Glutamatergic neuron (in vitro differentiated cells): ENCODE results near the gene UBR1. TPM values are rescaled to one million over a fixed set of nuclear protein-coding genes. Genes with fewer than 3 reads are reported as not detected.
"Not testable (repeated sequence)": the region's sequence is repeated elsewhere in the genome, so short reads cannot be mapped to it uniquely, and the experiment has no call there.

Experiments
- DNase-seq: peaks from one replicate; pipeline ENCODE4 v3.0.0; 2022
- H3K27ac Mint-ChIP-seq: one replicate; pipeline ENCODE4 v1.8.0; 2020; ENCODE audit warnings: mild to moderate bottlenecking, mixed read lengths, inconsistent platforms; ENCODE audit not compliant: unreplicated experiment
- H3K27me3 Mint-ChIP-seq: one replicate; pipeline ENCODE4 v1.8.0; 2020; ENCODE audit warnings: mild to moderate bottlenecking, moderate library complexity, mixed read lengths, inconsistent platforms; ENCODE audit not compliant: unreplicated experiment
- H3K36me3 Mint-ChIP-seq: one replicate; pipeline ENCODE4 v1.8.0; 2020; ENCODE audit warnings: mild to moderate bottlenecking, mixed read lengths, inconsistent platforms; ENCODE audit not compliant: unreplicated experiment
- H3K4me1 Mint-ChIP-seq: one replicate; pipeline ENCODE4 v1.8.0; 2020; ENCODE audit warnings: mild to moderate bottlenecking, low read depth, mixed read lengths, inconsistent platforms; ENCODE audit not compliant: unreplicated experiment
- H3K4me3 Mint-ChIP-seq: one replicate; pipeline ENCODE4 v1.8.0; 2020; ENCODE audit warnings: mild to moderate bottlenecking, mixed read lengths, inconsistent platforms; ENCODE audit not compliant: unreplicated experiment
- H3K9me3 Mint-ChIP-seq: one replicate; pipeline ENCODE4 v1.8.0; 2020; ENCODE audit warnings: mild to moderate bottlenecking, moderate library complexity, mixed read lengths, inconsistent platforms; ENCODE audit not compliant: unreplicated experiment
- total RNA-seq: library from RNA; stranded (reverse); fragmentation: NEBNext Ultra II Directional; extraction: Animal tissue kit (Norgen Biotek cat#: 25700); gene quantifications from one replicate; pipeline ENCODE4 v1.2.1, GENCODE V29; 2021; ENCODE audit not compliant: unreplicated experiment
- TF ChIP-seq, protein P1 (sequence below): fragments of 200-600 bp; sonication (generic); IDR thresholded peaks from one replicate; pipeline ENCODE4 v1.5.0; 2021; ENCODE audit not compliant: partially characterized antibody, unreplicated experiment

Gene UBR1
- total RNA-seq, 1 donor from 2014 or later, result 39.9 TPM

GRCh38 chr15:42908538-42908937, 197.3 kb downstream of the UBR1 start:
- no peaks in the 10 kb centered on the region for H3K36me3 Mint-ChIP-seq
- DNase-seq, result no peak
- TF ChIP-seq, protein P1, sequence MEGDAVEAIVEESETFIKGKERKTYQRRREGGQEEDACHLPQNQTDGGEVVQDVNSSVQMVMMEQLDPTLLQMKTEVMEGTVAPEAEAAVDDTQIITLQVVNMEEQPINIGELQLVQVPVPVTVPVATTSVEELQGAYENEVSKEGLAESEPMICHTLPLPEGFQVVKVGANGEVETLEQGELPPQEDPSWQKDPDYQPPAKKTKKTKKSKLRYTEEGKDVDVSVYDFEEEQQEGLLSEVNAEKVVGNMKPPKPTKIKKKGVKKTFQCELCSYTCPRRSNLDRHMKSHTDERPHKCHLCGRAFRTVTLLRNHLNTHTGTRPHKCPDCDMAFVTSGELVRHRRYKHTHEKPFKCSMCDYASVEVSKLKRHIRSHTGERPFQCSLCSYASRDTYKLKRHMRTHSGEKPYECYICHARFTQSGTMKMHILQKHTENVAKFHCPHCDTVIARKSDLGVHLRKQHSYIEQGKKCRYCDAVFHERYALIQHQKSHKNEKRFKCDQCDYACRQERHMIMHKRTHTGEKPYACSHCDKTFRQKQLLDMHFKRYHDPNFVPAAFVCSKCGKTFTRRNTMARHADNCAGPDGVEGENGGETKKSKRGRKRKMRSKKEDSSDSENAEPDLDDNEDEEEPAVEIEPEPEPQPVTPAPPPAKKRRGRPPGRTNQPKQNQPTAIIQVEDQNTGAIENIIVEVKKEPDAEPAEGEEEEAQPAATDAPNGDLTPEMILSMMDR, result no peak
- H3K4me1 Mint-ChIP-seq, result peaks cover 4% of the 10 kb centered on the region
- H3K27ac Mint-ChIP-seq, result no peak overlapping the region
- no peak overlapping the region for H3K4me3 Mint-ChIP-seq
- no peaks in the 10 kb centered on the region for H3K9me3 Mint-ChIP-seq
- no peaks in the 10 kb centered on the region for H3K27me3 Mint-ChIP-seq

DNA sequence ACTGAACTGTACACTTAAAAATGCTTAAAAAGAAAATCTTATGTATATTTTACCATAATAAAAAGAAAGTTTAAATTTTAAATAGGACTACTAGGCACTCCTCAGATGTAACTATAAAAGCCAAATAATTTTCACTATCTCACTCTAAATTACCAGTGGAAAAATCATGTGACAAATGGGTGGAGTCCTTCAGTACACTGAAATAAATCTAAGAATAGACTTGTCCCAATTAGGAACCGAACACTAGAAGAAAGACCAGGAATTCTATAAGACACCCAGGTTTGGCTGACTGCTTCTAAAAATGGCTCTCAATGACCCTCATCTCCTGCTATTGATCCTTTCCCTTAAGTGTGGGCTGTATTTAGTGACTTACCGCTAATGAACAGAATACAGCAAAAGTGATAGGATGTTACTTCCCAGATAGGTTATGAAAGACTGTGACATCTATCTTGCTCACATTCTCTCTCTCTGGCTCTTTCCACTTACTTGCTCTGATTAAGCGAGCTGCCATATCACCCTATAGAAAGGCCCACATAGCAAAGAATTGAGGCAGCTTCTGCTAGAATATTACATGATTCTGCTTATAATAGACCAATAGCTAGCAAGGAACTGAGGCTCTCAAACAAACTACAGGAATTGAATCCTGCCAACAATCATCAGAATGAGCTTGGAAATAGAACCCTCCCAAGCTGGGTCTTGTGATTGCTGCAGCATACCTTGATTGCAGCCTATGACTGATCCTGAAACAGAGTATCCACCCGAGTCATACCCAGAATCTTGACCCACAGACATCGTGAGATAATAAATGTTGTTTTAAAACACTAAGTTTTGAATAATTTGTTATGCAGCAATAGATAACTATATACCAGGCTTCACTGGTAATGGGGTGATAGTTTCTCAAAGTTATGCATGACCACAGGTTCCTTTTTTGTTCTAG, 202.2 kb downstream of the UBR1 start:
- H3K27ac Mint-ChIP-seq, result no peak overlapping the region
- DNase-seq, result no peak
- peaks cover 7% of the 10 kb centered on the region for H3K4me1 Mint-ChIP-seq
- TF ChIP-seq, protein P1, result no peak
- H3K9me3 Mint-ChIP-seq, result no peaks in the 10 kb centered on the region
- no peaks in the 10 kb centered on the region for H3K27me3 Mint-ChIP-seq
- no peak overlapping the region for H3K4me3 Mint-ChIP-seq
- no peaks in the 10 kb centered on the region for H3K36me3 Mint-ChIP-seq

DNA sequence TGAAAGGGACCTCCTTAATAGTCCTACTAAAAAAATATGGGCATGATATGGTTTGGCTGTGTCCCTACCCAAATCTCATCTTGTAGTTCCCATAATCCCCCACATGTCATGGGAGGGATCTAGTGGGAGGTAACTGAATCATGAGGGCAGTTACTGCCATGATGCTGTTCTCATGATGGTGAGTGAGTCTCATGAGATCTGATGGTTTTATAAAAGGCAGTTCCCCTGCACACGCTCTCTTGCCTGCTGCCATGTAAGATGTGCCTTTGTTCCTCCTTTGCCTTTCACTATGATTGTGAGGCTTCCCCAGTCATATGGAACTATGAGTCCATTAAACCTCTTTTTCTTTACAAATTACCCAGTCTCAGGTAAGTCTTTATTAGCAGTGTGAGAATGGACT, 211.9 kb downstream of the UBR1 start:
- H3K27ac Mint-ChIP-seq, DNase-seq, H3K27me3 Mint-ChIP-seq, H3K9me3 Mint-ChIP-seq, H3K4me1 Mint-ChIP-seq, H3K4me3 Mint-ChIP-seq: not testable (repeated sequence)
- peaks cover 10% of the 10 kb centered on the region for H3K36me3 Mint-ChIP-seq

Other genes starting within 250 kb of the UBR1 start
- 47.8 TPM for gene TTBK2, start 185.3 kb downstream of the UBR1 start, total RNA-seq
- gene TMEM62, start 27.5 kb upstream of the UBR1 start, total RNA-seq, result 19.1 TPM
- gene CCNDBP1, start 79.4 kb upstream of the UBR1 start, total RNA-seq, result 86.8 TPM
- gene EPB42, start 115.0 kb upstream of the UBR1 start, total RNA-seq, result not detected
- gene TGM5, start 160.9 kb upstream of the UBR1 start, total RNA-seq, result not detected
- gene TGM7, start 196.2 kb upstream of the UBR1 start, total RNA-seq, result not detected
- 8.0 TPM for gene LCMT2, start 224.5 kb upstream of the UBR1 start, total RNA-seq